Middle frontal gyrus (tissue), 1 donor: ENCODE results near the gene PSMC5.
"Not testable (repeated sequence)": the region's sequence is repeated elsewhere in the genome, so short reads cannot be mapped to it uniquely, and the experiment has no call there.

Source experiments
- DNase-seq: peaks from one replicate; pipeline ENCODE4 v3.0.0-alpha.2; 2015; ENCODE audit warnings: low spot score; ENCODE audit errors: extremely low spot score

Gene PSMC5

GRCh38 chr17:63838631-63839171 is 11.5 kb downstream of the PSMC5 start:
- peak; percentile 60 for DNase-seq

- DNase-seq, result no peak
These were observed 13.5 kb downstream of the PSMC5 start for GRCh38 chr17:63840591-63841349.

GRCh38 chr17:63841350-63842172 is 14.3 kb downstream of the PSMC5 start:
- DNase-seq, result no peak

GRCh38 chr17:63842173-63842539 is 14.9 kb downstream of the PSMC5 start:
- DNase-seq, result no peak

GRCh38 chr17:63842540-63843386 is 15.5 kb downstream of the PSMC5 start, which contains the start of gene SMARCD2:
TSS of gene SMARCD2 (minus strand) at chr17:63842685. CDS start at chr17:63842674, 11 bp downstream.
- peak; percentile 93 for DNase-seq

DNA sequence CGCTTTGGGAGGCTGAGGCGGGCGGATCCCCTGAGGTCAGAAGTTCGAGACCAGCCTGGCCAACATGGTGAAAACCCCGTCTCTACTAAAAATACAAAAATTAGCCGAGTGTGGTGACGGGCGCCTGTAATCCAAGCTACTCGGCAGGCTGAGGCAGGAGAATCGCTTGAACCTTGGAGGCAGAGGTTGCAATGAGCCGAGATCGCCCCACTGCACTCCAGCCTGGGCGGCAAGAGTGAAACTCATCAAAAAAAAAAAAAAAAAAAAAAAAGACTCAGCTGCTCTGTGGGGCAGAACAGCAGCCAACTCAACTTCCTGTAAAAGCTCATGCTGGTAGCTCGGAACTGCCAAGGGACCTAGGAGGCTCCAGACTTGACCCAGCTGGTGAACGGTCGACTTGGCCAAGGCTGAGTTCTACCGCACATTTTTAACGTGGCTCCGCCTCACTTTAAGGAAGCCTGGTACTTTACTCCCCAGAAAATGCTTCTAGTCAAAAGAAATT is 16.2 kb downstream of the PSMC5 start:
- DNase-seq, result not testable (repeated sequence)

GRCh38 chr17:63843910-63844677 is 16.9 kb downstream of the PSMC5 start:
- no peak for DNase-seq

- DNase-seq, result no peak
These were observed 18.3 kb downstream of the PSMC5 start for GRCh38 chr17:63845509-63845908.

- DNase-seq, result no peak
These were observed 20.5 kb downstream of the PSMC5 start for GRCh38 chr17:63847525-63848249.

GRCh38 chr17:63848834-63849689 is 21.8 kb downstream of the PSMC5 start:
- DNase-seq, result peak; percentile 81

DNA sequence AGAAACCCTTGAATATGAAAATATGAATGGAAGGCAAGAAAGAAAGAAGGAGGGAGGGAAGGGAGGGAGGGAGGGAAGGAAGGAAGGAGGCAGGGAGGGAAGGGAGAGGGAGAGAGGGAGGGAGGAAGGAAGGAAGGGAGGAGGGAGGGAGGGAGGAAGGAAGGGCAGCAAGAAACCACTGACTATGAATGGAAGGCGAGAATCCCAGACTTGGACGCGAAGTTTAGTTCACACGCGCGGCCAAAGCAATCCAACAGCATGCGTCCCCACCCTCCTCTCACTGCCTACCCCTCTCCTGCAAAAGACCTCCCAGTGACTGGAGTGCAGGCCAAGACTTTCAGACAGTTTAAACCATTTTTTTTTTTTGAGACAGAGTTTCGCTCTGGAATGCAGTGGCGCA is 23.2 kb downstream of the PSMC5 start:
- DNase-seq, result no peak

DNA sequence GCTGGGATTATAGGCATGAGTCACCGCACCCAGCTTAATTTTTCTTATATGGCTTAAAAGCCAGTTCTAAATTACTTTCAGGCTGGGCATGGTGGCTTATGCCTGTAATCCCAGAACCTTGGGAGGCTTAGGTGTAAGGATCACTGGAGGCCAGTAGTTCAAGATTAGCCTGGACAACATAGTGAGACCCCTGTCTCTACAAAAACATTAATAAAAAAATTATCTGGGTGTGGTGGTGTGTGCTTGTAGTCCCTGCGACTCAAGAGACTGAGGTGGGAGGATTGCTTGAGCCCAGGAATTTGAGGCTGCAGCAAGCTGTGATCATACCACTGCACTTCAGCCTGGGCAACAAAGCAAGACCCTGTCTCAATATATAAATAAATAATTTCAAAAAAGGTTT is 26.0 kb downstream of the PSMC5 start:
- DNase-seq, result no peak

GRCh38 chr17:63854709-63855108 is 27.5 kb downstream of the PSMC5 start:
- no peak for DNase-seq

- DNase-seq, result no peak
These were observed 28.0 kb downstream of the PSMC5 start for GRCh38 chr17:63855185-63855584.

DNA sequence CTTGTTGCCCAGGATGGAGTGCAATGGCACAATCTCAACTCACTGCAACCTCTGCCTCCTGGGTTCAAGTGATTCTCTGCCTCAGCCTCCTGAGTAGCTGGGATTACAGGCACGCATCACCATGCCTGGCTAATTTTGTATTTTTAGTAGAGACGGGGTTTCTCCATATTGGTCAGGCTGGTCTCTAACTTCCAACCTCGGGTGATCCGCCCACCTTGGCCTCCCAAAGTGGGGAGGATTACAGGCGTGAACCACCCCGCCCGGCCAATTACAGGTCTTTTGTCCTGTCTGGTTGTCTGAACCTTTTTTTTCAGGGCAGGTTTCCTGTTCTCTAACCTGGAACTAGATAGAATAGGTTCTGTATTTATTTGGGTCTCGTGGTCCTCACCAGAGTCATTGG is 29.2 kb downstream of the PSMC5 start:
- DNase-seq, result not testable (repeated sequence)

GRCh38 chr17:63859257-63859656 is 32.0 kb downstream of the PSMC5 start:
- no peak for DNase-seq

DNA sequence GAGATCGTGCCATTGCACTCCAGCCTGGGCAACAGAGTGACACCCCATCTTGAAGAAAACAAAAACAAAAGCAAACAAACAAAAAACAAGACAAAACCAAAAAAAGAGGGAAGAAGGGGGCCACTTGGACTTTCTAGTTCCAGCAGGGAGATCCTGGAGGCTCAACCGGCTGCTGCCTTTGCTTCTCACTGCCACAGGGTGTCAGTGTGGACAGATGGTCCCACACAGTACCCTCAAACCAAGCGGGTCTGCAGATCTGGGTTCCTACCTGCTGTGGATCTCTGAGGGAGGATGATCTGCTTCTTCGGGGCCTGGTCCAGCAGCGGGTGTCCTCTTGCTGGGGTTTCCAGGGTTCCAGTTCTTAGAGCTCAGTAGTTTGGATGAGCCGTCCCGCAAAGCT is 39.4 kb downstream of the PSMC5 start:
- DNase-seq, result not testable (repeated sequence)

- DNase-seq, result not testable (repeated sequence)
These were observed 42.5 kb downstream of the PSMC5 start for GRCh38 chr17:63869491-63870291.
